Endothelial cell of umbilical vein (primary cell): Measurements from ENCODE around the gene LTO1. TPM values are rescaled to one million over a fixed set of nuclear protein-coding genes. Genes with fewer than 3 reads are reported as not detected.

Experiments
- BruUV-seq: library from RNA; stranded (reverse); fragments of 400-500 nt; replicated peaks from 2 replicates; lab custom pipeline; 2021; lab: Mats Ljungman, UMichigan
- CTCF ChIA-PET: fragments of 300-600, 350-600 bp; sonication (Branson Sonifier 250); formaldehyde crosslinking; loops from one replicate; lab custom pipeline; 2021; ENCODE audit warnings: antibody characterized with exemption, inconsistent platforms; lab: Charles Lee
- POLR2A ChIA-PET: fragments of 300-600, 350-600 bp; sonication (Branson Sonifier 250); formaldehyde crosslinking; loops from one replicate; lab custom pipeline; 2021; ENCODE audit warnings: antibody characterized with exemption, inconsistent platforms; lab: Charles Lee
- DNase-seq: peaks from one replicate; pipeline ENCODE4 v3.0.0-alpha.2; 2011; ENCODE audit warnings: low read depth, low spot score
- FAIRE-seq: peaks from 2 replicates; lab custom pipeline; 2011; peaks lifted over from hg19 to GRCh38; lab: Jason Lieb, UNC
- H2AFZ ChIP-seq: 2 replicates; pipeline ENCODE4 v1.6.0; 2012; ENCODE audit warnings: low read depth, low read length, control low read depth, inconsistent platforms
- H3K27ac ChIP-seq: 2 replicates; pipeline ENCODE4 v1.5.1; 2011; ENCODE audit warnings: low read depth, mild to moderate bottlenecking, control low read depth, low read length, moderate library complexity; ENCODE audit not compliant: insufficient read depth
- H3K27me3 ChIP-seq, 2 experiments: 2 replicates each; pipeline versions ENCODE4 v1.6.0 to v1.6.1; 2011; ENCODE audit warnings: low read length in 2 of 2, mixed read lengths in 1 of 2; ENCODE audit not compliant: control insufficient read depth in 2 of 2, insufficient read depth in 2 of 2
- H3K36me3 ChIP-seq, 2 experiments: 2 replicates in 1 of 2; 3 replicates in 1 of 2; pipeline ENCODE4 v1.5.1; 2011; ENCODE audit warnings: low read length in 2 of 2, mild to moderate bottlenecking in 1 of 2, moderate library complexity in 1 of 2; ENCODE audit not compliant: control insufficient read depth in 2 of 2, insufficient read depth in 2 of 2; ENCODE audit errors: extremely low read depth in 1 of 2
- H3K4me1 ChIP-seq: 3 replicates; pipeline ENCODE4 v1.5.1; 2011; ENCODE audit warnings: mild to moderate bottlenecking, low read length; ENCODE audit not compliant: control insufficient read depth, insufficient read depth; ENCODE audit errors: extremely low read depth
- H3K4me2 ChIP-seq: 2 replicates; pipeline ENCODE4 v1.6.1; 2011; ENCODE audit warnings: low read length, control low read depth, mixed read lengths; ENCODE audit not compliant: insufficient read depth
- H3K4me3 ChIP-seq, 3 experiments: fragments of 200-600 bp in 1 of 3; sonication (generic), shearing (Covaris generic) in 1 of 3; replicated peaks in 1 of 3; 2 replicates each; pipeline ENCODE4 v1.5.1; 2011 to 2016; ENCODE audit warnings: control low read depth in 3 of 3, low read length in 3 of 3, mild to moderate bottlenecking in 2 of 3, inconsistent platforms in 1 of 3, low read depth in 1 of 3, moderate library complexity in 1 of 3; ENCODE audit not compliant: insufficient read depth in 1 of 3
- H3K79me2 ChIP-seq: 2 replicates; pipeline ENCODE4 v1.6.0; 2012; ENCODE audit warnings: low read length, inconsistent platforms; ENCODE audit not compliant: control insufficient read depth, insufficient read depth
- H3K9ac ChIP-seq: replicated peaks from 2 replicates; pipeline ENCODE3; 2011; ENCODE audit warnings: low read length, control low read depth; ENCODE audit not compliant: insufficient read depth; ENCODE audit errors: extremely low read depth
- H3K9me1 ChIP-seq: replicated peaks from 3 replicates; pipeline ENCODE4 v1.6.0; 2011; ENCODE audit warnings: mild to moderate bottlenecking, low read length; ENCODE audit not compliant: control insufficient read depth, insufficient read depth; ENCODE audit errors: extremely low read depth
- H3K9me3 ChIP-seq: replicated peaks from 2 replicates; pipeline ENCODE4 v1.5.1; 2012; ENCODE audit warnings: low read length, inconsistent platforms; ENCODE audit not compliant: control insufficient read depth, insufficient read depth
- H4K20me1 ChIP-seq: replicated peaks from 2 replicates; pipeline ENCODE3; 2011; ENCODE audit warnings: mild to moderate bottlenecking, low read length; ENCODE audit not compliant: control insufficient read depth, insufficient read depth; ENCODE audit errors: extremely low read depth
- EZH2 ChIP-seq: IDR thresholded peaks from 2 replicates; pipeline ENCODE4 v1.6.1; 2012; ENCODE audit warnings: borderline replicate concordance, low read depth, mild to moderate bottlenecking, moderate library complexity, low read length, inconsistent platforms; ENCODE audit not compliant: severe bottlenecking
- FOS ChIP-seq: IDR thresholded peaks from 2 replicates; pipeline ENCODE4 v1.6.1; 2011; ENCODE audit warnings: mild to moderate bottlenecking, low read length, moderate library complexity, borderline replicate concordance; ENCODE audit not compliant: insufficient read depth
- GATA2 ChIP-seq: IDR thresholded peaks from 2 replicates; pipeline ENCODE4 v1.7.0; 2011; ENCODE audit warnings: low read depth, mild to moderate bottlenecking, moderate library complexity, mixed read lengths, low read length; ENCODE audit not compliant: insufficient read length, insufficient read depth
- JUN ChIP-seq: IDR thresholded peaks from 2 replicates; pipeline ENCODE4 v1.6.1; 2011; ENCODE audit warnings: borderline replicate concordance, low read depth; ENCODE audit not compliant: insufficient read length, insufficient read depth
- MYC ChIP-seq: IDR thresholded peaks from one replicate; pipeline ENCODE4 v1.6.1; 2011; ENCODE audit warnings: mild to moderate bottlenecking, low read depth, low read length
- POLR2A ChIP-seq: IDR thresholded peaks from 2 replicates; pipeline ENCODE4 v1.6.1; 2012; ENCODE audit warnings: low read depth, mild to moderate bottlenecking, control low read depth, low read length
- POLR2AphosphoS5 ChIP-seq: IDR thresholded peaks from 2 replicates; pipeline ENCODE4 v1.6.1; 2012; ENCODE audit warnings: low read depth, mild to moderate bottlenecking, control low read depth, low read length, moderate library complexity; ENCODE audit not compliant: insufficient read depth
- dilution Hi-C: fragments of 300-500 bp; cut with MboI; formaldehyde crosslinking; loops from one replicate; pipeline ENCODE4 v1.15.0; 2019; ENCODE audit warnings: low sequenced_read_pairs; ENCODE audit not compliant: extremely low pct_ligation_motif_present
- intact Hi-C: fragments of 100-400 bp; cut with micrococcal nuclease; formaldehyde crosslinking; loops from one replicate; pipeline ENCODE4 v1.10.0; 2022
- polyA plus RNA-seq, 4 experiments: library from polyadenylated mRNA; depleted of rRNA in 3 of 4; stranded (reverse) in 3 of 4; unstranded in 1 of 4; fragments of >200 nt; gene quantifications; 2 replicates each; pipeline versions ENCODE4 v1.2.1 to v1.2.3, GENCODE V29; 2011 to 2012; ENCODE audit warnings: missing spikeins in 1 of 4
- total RNA-seq: library from RNA; stranded (reverse); gene quantifications from 2 replicates; pipeline ENCODE4 v1.2.3, GENCODE V29; 2021
- TF ChIP-seq, protein P1 (sequence below): IDR thresholded peaks from 2 replicates; pipeline ENCODE4 v1.6.1; 2011; ENCODE audit not compliant: insufficient read depth, insufficient read length
- TF ChIP-seq, protein P2 (sequence below), 2 donors: IDR thresholded peaks; 1 replicate in 1 of 2; 2 replicates in 1 of 2; pipeline ENCODE4 v1.5.1; 2011; ENCODE audit warnings: low read length in 2 of 2, mild to moderate bottlenecking in 2 of 2, moderate library complexity in 2 of 2, control low read depth in 1 of 2, inconsistent platforms in 1 of 2, low read depth in 1 of 2; ENCODE audit not compliant: insufficient read depth in 1 of 2; ENCODE audit errors: extremely low read depth in 1 of 2

Gene LTO1
- total and polyA plus RNA-seq, 2 donors (not counting 3 experiments of a cell fraction or from before 2014, with no cell fraction given): 26.8 to 30.9 TPM

DNA sequence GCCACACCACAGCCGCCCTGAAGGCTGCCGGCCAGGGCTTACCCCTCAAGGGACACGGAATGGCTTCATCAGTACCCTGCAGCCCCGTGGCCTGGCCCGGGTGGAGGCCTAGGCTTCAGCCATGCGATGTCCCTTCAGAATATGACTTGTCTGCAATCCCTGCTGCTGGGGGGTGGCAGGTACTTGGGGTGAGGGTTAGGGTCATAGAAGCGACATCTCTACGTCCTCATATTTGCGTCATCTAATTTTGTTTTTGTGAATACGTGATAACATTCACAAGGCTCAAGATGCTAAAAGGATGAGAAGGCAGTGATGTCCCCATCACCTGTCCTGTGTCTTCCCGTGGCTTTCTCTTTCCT is 27.8 kb downstream of the LTO1 start:
- Histone ChIP-seq H3K36me3 (peaks cover 31 to 43% of the 10 kb centered on the region in 2 experiments), H3K4me2 (no peak overlapping the region), H3K27ac (no peak overlapping the region), H4K20me1 (no peaks in the 10 kb centered on the region), H2AFZ (no peak overlapping the region), H3K79me2 (peaks cover 74% of the 10 kb centered on the region), H3K9ac (no peak overlapping the region), H3K4me1 (peaks cover 13% of the 10 kb centered on the region), H3K4me3 (no peak overlapping the region), H3K9me1 (no peaks in the 10 kb centered on the region), H3K9me3 (no peaks in the 10 kb centered on the region), H3K27me3 (no peaks in the 10 kb centered on the region)
- no peak for FAIRE-seq
- POLR2A ChIA-PET: no interaction called here
- intact Hi-C loops (no loop called here), dilution Hi-C loops (no loop called here)
- CTCF ChIA-PET: interaction anchor here (1.0 kb wide), 1 partner anchor 516 kb away, joined by 5 read pairs; no protein-coding TSS in a partner anchor
- no TSS peak for BruUV-seq
- TF ChIP-seq JUN (no peak), EZH2 (no peak), GATA2 (no peak), FOS (no peak), POLR2AphosphoS5 (no peak), POLR2A (no peak), MYC (no peak)
- TF ChIP-seq, protein P1, sequence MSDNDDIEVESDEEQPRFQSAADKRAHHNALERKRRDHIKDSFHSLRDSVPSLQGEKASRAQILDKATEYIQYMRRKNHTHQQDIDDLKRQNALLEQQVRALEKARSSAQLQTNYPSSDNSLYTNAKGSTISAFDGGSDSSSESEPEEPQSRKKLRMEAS: no peak
- TF ChIP-seq, protein P2, sequence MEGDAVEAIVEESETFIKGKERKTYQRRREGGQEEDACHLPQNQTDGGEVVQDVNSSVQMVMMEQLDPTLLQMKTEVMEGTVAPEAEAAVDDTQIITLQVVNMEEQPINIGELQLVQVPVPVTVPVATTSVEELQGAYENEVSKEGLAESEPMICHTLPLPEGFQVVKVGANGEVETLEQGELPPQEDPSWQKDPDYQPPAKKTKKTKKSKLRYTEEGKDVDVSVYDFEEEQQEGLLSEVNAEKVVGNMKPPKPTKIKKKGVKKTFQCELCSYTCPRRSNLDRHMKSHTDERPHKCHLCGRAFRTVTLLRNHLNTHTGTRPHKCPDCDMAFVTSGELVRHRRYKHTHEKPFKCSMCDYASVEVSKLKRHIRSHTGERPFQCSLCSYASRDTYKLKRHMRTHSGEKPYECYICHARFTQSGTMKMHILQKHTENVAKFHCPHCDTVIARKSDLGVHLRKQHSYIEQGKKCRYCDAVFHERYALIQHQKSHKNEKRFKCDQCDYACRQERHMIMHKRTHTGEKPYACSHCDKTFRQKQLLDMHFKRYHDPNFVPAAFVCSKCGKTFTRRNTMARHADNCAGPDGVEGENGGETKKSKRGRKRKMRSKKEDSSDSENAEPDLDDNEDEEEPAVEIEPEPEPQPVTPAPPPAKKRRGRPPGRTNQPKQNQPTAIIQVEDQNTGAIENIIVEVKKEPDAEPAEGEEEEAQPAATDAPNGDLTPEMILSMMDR (IDR thresholded peaks at IDR 0.05; ENCODE audit: extremely low read depth in 1 of 2, insufficient read depth in 1 of 2, low read depth in 1 of 2, low read length in 2 of 2): no peak
- DNase-seq: no peak
